Measurements from ENCODE around the gene SNAPIN.

DNA sequence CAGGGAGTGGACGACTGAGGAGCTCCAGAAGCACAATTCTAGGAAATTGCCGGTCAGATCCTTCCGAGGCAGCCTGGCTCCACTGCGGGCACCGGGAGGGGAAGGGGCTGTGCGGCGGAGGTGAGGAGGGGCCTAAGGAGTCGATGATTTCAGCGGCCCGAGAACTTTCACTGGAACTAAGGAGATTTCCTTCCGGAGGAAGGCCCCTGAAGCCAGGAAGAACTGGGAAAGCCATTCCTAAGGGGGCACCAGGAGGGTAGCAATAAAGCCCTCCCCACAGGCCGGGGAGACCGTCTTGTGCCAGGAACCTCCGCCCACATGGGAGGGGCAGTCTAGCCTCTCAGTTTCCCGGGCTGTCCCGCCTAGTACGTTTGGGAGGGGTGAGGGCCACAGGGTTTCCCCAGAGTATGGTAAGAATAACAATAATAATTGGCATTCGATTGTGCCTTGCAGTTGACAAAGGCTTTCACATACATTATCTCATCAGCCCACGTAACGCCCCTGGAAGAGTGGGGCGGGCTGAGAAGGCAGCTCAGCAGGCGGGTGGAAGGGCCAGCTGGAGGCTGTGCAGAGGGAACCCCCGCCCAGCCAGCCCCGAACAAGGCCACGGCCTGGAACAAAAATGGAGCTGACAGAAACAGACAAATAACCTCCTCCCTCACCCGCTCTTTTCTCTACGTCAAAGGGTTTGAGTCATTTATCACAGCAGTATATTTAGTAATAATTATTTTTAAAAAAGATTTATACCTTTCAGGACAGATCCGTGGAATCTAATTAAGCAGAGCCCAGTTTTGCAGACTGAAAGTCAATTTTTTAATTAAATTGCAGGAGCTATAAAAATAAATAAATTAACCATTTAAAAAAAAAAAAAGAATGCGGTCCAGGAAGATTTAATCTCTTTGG lies 39.8 kb downstream of the SNAPIN start:
- TF ChIP-seq EZH2 (optimal IDR thresholded peaks at IDR 0.05; ENCODE audit: low read depth, low read length): no peak
- TF ChIP-seq, protein P1, sequence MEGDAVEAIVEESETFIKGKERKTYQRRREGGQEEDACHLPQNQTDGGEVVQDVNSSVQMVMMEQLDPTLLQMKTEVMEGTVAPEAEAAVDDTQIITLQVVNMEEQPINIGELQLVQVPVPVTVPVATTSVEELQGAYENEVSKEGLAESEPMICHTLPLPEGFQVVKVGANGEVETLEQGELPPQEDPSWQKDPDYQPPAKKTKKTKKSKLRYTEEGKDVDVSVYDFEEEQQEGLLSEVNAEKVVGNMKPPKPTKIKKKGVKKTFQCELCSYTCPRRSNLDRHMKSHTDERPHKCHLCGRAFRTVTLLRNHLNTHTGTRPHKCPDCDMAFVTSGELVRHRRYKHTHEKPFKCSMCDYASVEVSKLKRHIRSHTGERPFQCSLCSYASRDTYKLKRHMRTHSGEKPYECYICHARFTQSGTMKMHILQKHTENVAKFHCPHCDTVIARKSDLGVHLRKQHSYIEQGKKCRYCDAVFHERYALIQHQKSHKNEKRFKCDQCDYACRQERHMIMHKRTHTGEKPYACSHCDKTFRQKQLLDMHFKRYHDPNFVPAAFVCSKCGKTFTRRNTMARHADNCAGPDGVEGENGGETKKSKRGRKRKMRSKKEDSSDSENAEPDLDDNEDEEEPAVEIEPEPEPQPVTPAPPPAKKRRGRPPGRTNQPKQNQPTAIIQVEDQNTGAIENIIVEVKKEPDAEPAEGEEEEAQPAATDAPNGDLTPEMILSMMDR (IDR thresholded peaks at IDR 0.05; ENCODE audit: low read length): no peak

Data from MM.1S (cell line).